Natural killer cell (primary cell): ENCODE data around the gene CAMK1G. TPM values are rescaled to one million over a fixed set of nuclear protein-coding genes. Genes with fewer than 3 reads are reported as not detected.

Experiments
- ATAC-seq, 3 donors: fragments of 150-1000 bp in 2 of 3; fragments of 200-7000 bp in 1 of 3; cut with Tn5 transposase; 1 replicate in 1 of 3; 2 replicates in 2 of 3; pipeline ENCODE4 v1.10.0; 2021; ENCODE audit warnings: mild to moderate bottlenecking in 2 of 3, moderate library complexity in 2 of 3
- DNase-seq, 2 donors: peaks; one replicate each; pipeline versions ENCODE4 v3.0.0 to v3.0.0-alpha.2; 2013 to 2021; ENCODE audit warnings: mixed read lengths in 1 of 2
- H3K27ac ChIP-seq: one replicate; pipeline ENCODE4 v1.5.1; 2013; ENCODE audit warnings: mild to moderate bottlenecking, low read length
- H3K27me3 ChIP-seq: one replicate; pipeline ENCODE4 v1.6.1; 2013; ENCODE audit warnings: low read length; ENCODE audit not compliant: control insufficient read depth, insufficient read depth
- H3K36me3 ChIP-seq: one replicate; pipeline ENCODE4 v1.6.1; 2013; ENCODE audit warnings: low read length; ENCODE audit not compliant: control insufficient read depth, insufficient read depth
- H3K4me1 ChIP-seq: one replicate; pipeline ENCODE4 v1.6.1; 2013; ENCODE audit warnings: low read length; ENCODE audit not compliant: control insufficient read depth, insufficient read depth
- H3K4me3 ChIP-seq: one replicate; pipeline ENCODE4 v1.5.1; 2013; ENCODE audit warnings: low read length
- H3K9me3 ChIP-seq: one replicate; pipeline ENCODE4 v1.6.1; 2013; ENCODE audit warnings: low read length; ENCODE audit not compliant: control insufficient read depth, insufficient read depth
- H3K27ac Mint-ChIP-seq, 2 donors: one replicate each; pipeline ENCODE4 v1.8.0; 2022; ENCODE audit warnings: mild to moderate bottlenecking in 2 of 2, mixed read lengths in 2 of 2, moderate library complexity in 1 of 2
- H3K27me3 Mint-ChIP-seq, 2 donors: one replicate each; pipeline ENCODE4 v1.8.0; 2022; ENCODE audit warnings: low read depth in 2 of 2, mixed read lengths in 2 of 2
- H3K36me3 Mint-ChIP-seq: one replicate; pipeline ENCODE4 v1.8.0; 2022; ENCODE audit warnings: mixed read lengths
- H3K4me1 Mint-ChIP-seq, 2 donors: one replicate each; pipeline ENCODE4 v1.8.0; 2022; ENCODE audit warnings: mixed read lengths in 2 of 2
- H3K4me3 Mint-ChIP-seq: one replicate; pipeline ENCODE4 v1.8.0; 2022; ENCODE audit warnings: mild to moderate bottlenecking, moderate library complexity, mixed read lengths
- H3K9me3 Mint-ChIP-seq, 2 donors: one replicate each; pipeline ENCODE4 v1.8.0; 2022; ENCODE audit warnings: mixed read lengths in 2 of 2
- WGBS: methylation state at CpG from one replicate; pipeline ENCODE4 v1.1.7; 2013; ENCODE audit warnings: missing lambda C conversion rate; ENCODE audit not compliant: insufficient coverage; 5-methylcytosine and 5-hydroxymethylcytosine counted together
- intact Hi-C: fragments of 100-400 bp; cut with micrococcal nuclease; formaldehyde crosslinking; loops from one replicate; pipeline ENCODE4 v1.14.2; 2022
- total RNA-seq, 4 donors: library from RNA; stranded (reverse); fragments of 120-200 nt in 1 of 4; gene quantifications; one replicate each; pipeline versions ENCODE4 v1.2.3 to v1.2.4, GENCODE V29; 2013 to 2022
- TF ChIP-seq, protein P1 (sequence below): fragments of 200-600 bp; IDR thresholded peaks from one replicate; pipeline ENCODE4 v1.8.0; 2022; ENCODE audit warnings: antibody characterized with exemption

The CAMK1G gene
- total RNA-seq, 3 donors from 2014 or later (not counting 1 experiment from before 2014, with no cell fraction given), result not detected

DNA sequence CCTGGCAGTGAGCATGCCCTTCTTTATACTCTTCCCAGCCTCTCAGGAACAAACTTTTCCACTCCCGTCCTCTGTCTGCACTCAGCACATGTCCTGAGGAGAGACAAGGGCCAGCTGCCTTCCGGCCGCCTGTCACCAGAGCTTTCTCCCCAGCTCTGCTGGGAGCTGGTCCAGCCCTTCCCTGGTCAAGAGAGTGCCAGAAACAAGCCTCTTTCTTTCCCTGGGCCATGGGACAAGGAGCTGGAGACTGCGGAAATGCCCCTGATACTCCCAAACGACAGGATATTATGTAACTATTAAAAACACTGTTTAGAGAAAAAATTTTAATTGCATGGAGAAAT, 58.3 kb downstream of the CAMK1G start:
- Mint-ChIP-seq H3K27ac (no peak overlapping the region), H3K9me3 (no peaks in the 10 kb centered on the region), H3K4me3 (no peak overlapping the region), H3K27me3 (no peaks in the 10 kb centered on the region), H3K36me3 (no peaks in the 10 kb centered on the region), H3K4me1 (no peaks in the 10 kb centered on the region)
- no peak overlapping the region for H3K27ac ChIP-seq
- H3K4me3 ChIP-seq, result no peak overlapping the region
- ATAC-seq (no peak), DNase-seq (no peak)
- no peaks in the 10 kb centered on the region for H3K4me1 ChIP-seq
- no peaks in the 10 kb centered on the region for H3K36me3 ChIP-seq
- intact Hi-C loops, result no loop called here
- no peaks in the 10 kb centered on the region for H3K27me3 ChIP-seq
- TF ChIP-seq, protein P1, sequence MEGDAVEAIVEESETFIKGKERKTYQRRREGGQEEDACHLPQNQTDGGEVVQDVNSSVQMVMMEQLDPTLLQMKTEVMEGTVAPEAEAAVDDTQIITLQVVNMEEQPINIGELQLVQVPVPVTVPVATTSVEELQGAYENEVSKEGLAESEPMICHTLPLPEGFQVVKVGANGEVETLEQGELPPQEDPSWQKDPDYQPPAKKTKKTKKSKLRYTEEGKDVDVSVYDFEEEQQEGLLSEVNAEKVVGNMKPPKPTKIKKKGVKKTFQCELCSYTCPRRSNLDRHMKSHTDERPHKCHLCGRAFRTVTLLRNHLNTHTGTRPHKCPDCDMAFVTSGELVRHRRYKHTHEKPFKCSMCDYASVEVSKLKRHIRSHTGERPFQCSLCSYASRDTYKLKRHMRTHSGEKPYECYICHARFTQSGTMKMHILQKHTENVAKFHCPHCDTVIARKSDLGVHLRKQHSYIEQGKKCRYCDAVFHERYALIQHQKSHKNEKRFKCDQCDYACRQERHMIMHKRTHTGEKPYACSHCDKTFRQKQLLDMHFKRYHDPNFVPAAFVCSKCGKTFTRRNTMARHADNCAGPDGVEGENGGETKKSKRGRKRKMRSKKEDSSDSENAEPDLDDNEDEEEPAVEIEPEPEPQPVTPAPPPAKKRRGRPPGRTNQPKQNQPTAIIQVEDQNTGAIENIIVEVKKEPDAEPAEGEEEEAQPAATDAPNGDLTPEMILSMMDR, result no peak
- WGBS, result 98% methylated on average over 3 of the region's 5 CpGs
- no peaks in the 10 kb centered on the region for H3K9me3 ChIP-seq

DNA sequence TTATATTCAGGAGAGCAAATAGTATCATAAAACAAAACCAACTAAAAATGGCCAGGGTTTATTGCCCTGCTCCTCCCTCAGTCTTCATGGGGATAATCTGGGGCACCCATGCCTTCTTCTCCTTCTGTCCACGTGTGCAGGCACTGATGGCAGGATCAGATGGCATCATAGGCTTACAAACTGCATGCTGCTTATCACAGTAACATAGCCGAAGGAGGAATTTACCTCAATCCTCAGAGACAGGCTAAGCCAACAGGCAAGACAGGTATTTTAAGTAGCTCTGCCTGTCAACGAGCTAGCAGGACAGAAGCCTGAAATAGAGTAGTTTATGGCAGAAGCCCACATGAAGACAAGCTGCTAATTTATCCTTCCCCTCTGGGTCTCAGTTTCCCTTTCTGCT, 59.3 kb downstream of the CAMK1G start:
- intact Hi-C loops, result no loop called here
- no peak overlapping the region for H3K4me3 ChIP-seq
- no peaks in the 10 kb centered on the region for H3K27me3 ChIP-seq
- 61% methylated on average over 3 of the region's 3 CpGs for WGBS
- Mint-ChIP-seq H3K36me3 (no peaks in the 10 kb centered on the region), H3K4me3 (no peak overlapping the region), H3K27me3 (no peaks in the 10 kb centered on the region), H3K9me3 (no peaks in the 10 kb centered on the region), H3K27ac (no peak overlapping the region), H3K4me1 (no peaks in the 10 kb centered on the region)
- TF ChIP-seq, protein P1, result no peak
- H3K9me3 ChIP-seq, result no peaks in the 10 kb centered on the region
- no peak for DNase-seq
- ATAC-seq, result no peak
- H3K4me1 ChIP-seq, result no peaks in the 10 kb centered on the region
- H3K27ac ChIP-seq, result no peak overlapping the region
- H3K36me3 ChIP-seq, result no peaks in the 10 kb centered on the region

DNA sequence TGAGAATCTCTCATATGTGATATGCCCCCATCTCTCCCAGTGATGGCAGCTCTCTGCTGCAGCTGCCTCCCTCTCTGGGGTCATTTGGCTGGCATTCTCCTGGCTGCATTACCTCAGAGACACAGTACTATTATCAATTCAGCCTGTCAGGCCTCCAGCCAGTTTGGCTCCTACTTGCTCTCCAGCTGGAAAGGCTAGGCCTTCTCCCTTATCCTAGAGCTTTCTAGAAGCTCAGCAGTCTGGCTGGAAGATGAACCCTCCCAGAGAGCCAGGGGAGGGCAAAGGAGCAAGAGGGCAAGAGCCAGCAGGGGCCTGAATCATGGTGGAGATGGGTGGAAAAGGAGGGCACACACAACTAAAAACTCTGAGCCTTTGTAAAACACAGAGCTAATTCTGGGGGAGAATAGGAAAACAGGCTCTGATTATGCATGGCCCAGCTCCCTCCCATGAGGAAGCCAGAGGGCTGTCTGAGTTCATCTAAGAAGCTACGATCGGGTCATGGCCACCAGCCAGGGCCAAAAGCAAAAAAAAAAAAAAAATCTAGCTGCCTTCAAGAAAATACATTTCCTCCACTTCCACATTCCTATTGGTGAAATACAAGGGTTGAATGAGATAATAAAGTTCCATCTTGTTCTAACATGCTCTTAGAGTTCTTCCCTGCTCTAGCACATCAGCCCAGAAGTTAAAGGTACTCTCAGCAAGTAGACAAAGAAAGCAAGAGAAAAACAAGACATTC, 59.9 kb downstream of the CAMK1G start:
- no peak overlapping the region for H3K4me3 Mint-ChIP-seq
- no peak for ATAC-seq
- no peak for DNase-seq
- no peaks in the 10 kb centered on the region for H3K27me3 Mint-ChIP-seq
- Histone ChIP-seq H3K27me3 (no peaks in the 10 kb centered on the region), H3K9me3 (no peaks in the 10 kb centered on the region), H3K4me1 (no peaks in the 10 kb centered on the region), H3K4me3 (no peak overlapping the region), H3K36me3 (no peaks in the 10 kb centered on the region), H3K27ac (no peak overlapping the region)
- TF ChIP-seq, protein P1, result no peak
- 70% methylated on average over 2 of the region's 2 CpGs for WGBS
- no peaks in the 10 kb centered on the region for H3K9me3 Mint-ChIP-seq
- H3K27ac Mint-ChIP-seq, result no peak overlapping the region
- intact Hi-C loops, result no loop called here
- no peaks in the 10 kb centered on the region for H3K4me1 Mint-ChIP-seq
- no peaks in the 10 kb centered on the region for H3K36me3 Mint-ChIP-seq
